HG03159 (cell line): ENCODE data around the gene DUSP10.

Experiments used
- ATAC-seq: cut with Tn5 transposase; IDR thresholded peaks from one replicate; pipeline ENCODE4 v1.9.1; 2021; ENCODE audit warnings: mild to moderate bottlenecking, moderate library complexity; ENCODE audit not compliant: unreplicated experiment

Gene DUSP10

GRCh38 chr1:221734187-221734586, 7.7 kb downstream of the DUSP10 start:
- peak; percentile 46 for ATAC-seq

- no peak for ATAC-seq
These were observed 9.8 kb downstream of the DUSP10 start for GRCh38 chr1:221732052-221732451.

GRCh38 chr1:221729771-221730330, 12.0 kb downstream of the DUSP10 start:
- ATAC-seq = no peak

- no peak for ATAC-seq
These were observed 13.8 kb downstream of the DUSP10 start for GRCh38 chr1:221728037-221728505.

GRCh38 chr1:221727146-221728036, 14.5 kb downstream of the DUSP10 start:
- no peak for ATAC-seq

- ATAC-seq = peak; percentile 81
These were observed 15.9 kb downstream of the DUSP10 start for GRCh38 chr1:221725735-221726672.

GRCh38 chr1:221724931-221725605, 16.8 kb downstream of the DUSP10 start:
- ATAC-seq = no peak

- ATAC-seq = no peak
These were observed 18.0 kb downstream of the DUSP10 start for GRCh38 chr1:221723848-221724236.

- ATAC-seq = no peak
These were observed 18.7 kb downstream of the DUSP10 start for GRCh38 chr1:221723018-221723847.

- ATAC-seq = no peak
These were observed 19.5 kb downstream of the DUSP10 start for GRCh38 chr1:221722254-221723017.

- no peak for ATAC-seq
These were observed 21.3 kb downstream of the DUSP10 start for GRCh38 chr1:221720545-221720944.

- no peak for ATAC-seq
These were observed 21.9 kb downstream of the DUSP10 start for GRCh38 chr1:221719987-221720386.

GRCh38 chr1:221719278-221719597, 22.7 kb downstream of the DUSP10 start:
- no peak for ATAC-seq

- no peak for ATAC-seq
These were observed 23.3 kb downstream of the DUSP10 start for GRCh38 chr1:221718381-221719277.

GRCh38 chr1:221717485-221717853, 24.4 kb downstream of the DUSP10 start:
- ATAC-seq = no peak

GRCh38 chr1:221716713-221717484, 25.0 kb downstream of the DUSP10 start:
- no peak for ATAC-seq
